SIG-M5 treated with dmso at 0.1 percent for 504 hours (cell line): ENCODE results near the gene RASGRP3.

Source experiments
- DNase-seq: peaks from one replicate; lab custom pipeline; 2025; ENCODE audit not compliant: unreplicated experiment; lab: John Stamatoyannopoulos, UW

The RASGRP3 gene

GRCh38 chr2:33518929-33519328 lies 42.5 kb downstream of the RASGRP3 start:
- no peak for DNase-seq

GRCh38 chr2:33521791-33522281 lies 45.4 kb downstream of the RASGRP3 start:
- no peak for DNase-seq

- no peak for DNase-seq
Measured at GRCh38 chr2:33522576-33522975, 46.1 kb downstream of the RASGRP3 start.

- DNase-seq, result no peak
Measured at GRCh38 chr2:33525666-33526065, 49.2 kb downstream of the RASGRP3 start.

- peak; percentile 64 for DNase-seq
Measured at GRCh38 chr2:33526132-33526531, 49.7 kb downstream of the RASGRP3 start.

- no peak for DNase-seq
Measured at GRCh38 chr2:33526921-33527320, 50.5 kb downstream of the RASGRP3 start.

GRCh38 chr2:33528441-33528950 lies 52.0 kb downstream of the RASGRP3 start:
- DNase-seq, result no peak

GRCh38 chr2:33529771-33530481 lies 53.5 kb downstream of the RASGRP3 start:
- no peak for DNase-seq

- DNase-seq, result no peak
Measured at GRCh38 chr2:33530690-33531548, 54.5 kb downstream of the RASGRP3 start.

- no peak for DNase-seq
Measured at GRCh38 chr2:33531549-33532059, 55.2 kb downstream of the RASGRP3 start.

GRCh38 chr2:33532146-33532545 lies 55.7 kb downstream of the RASGRP3 start:
- no peak for DNase-seq

- DNase-seq, result no peak
Measured at GRCh38 chr2:33532966-33533365, 56.5 kb downstream of the RASGRP3 start.

GRCh38 chr2:33535421-33535820 lies 59.0 kb downstream of the RASGRP3 start:
- no peak for DNase-seq

GRCh38 chr2:33541243-33541642 lies 64.8 kb downstream of the RASGRP3 start:
- DNase-seq, result no peak

GRCh38 chr2:33550206-33550605 lies 73.8 kb downstream of the RASGRP3 start:
- DNase-seq, result no peak

GRCh38 chr2:33552758-33553461 lies 76.5 kb downstream of the RASGRP3 start:
- no peak for DNase-seq

GRCh38 chr2:33555681-33556080 lies 79.2 kb downstream of the RASGRP3 start:
- no peak for DNase-seq

GRCh38 chr2:33559328-33559727 lies 82.9 kb downstream of the RASGRP3 start:
- DNase-seq, result no peak

- no peak for DNase-seq
Measured at GRCh38 chr2:33560017-33560416, 83.6 kb downstream of the RASGRP3 start.

GRCh38 chr2:33561872-33562271 lies 85.4 kb downstream of the RASGRP3 start:
- no peak for DNase-seq

GRCh38 chr2:33570681-33571080 lies 94.2 kb downstream of the RASGRP3 start:
- DNase-seq, result no peak
